ENCODE data around the gene PPM1B.
"Not testable (repeated sequence)": the region's sequence is repeated elsewhere in the genome, so short reads cannot be mapped to it uniquely, and the experiment has no call there.

The PPM1B gene

DNA sequence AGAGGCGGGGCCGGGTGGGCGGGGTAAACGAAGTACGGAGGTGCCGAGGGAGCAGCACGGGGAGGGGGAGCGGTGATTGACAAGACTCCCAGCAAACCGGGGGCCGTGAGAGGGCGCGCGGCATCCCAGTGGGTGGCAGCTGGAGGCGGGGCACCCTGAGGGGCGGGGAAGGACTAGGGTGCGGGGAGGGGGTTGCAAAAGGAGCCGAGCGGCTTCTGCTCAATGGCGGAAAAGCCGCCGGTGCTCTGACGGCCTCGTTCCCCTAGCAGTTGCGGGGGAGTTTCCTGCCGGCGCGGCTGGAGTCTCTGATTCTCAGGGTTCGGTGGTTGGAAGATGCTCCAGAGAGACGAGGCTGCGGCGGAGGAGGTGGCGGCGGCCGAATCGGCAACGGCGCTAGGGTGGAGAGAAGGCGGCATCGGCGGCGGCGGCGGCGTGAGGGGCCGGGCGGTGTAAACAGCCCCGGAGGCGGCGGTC is at the start of gene PPM1B:
TSS of gene PPM1B (plus strand) at position 195 of the 474 bp plus-strand sequence. CDS start 32,325 bp downstream, outside the sequence.
- peak; percentile 98 for DNase-seq

- no peak for DNase-seq
Measured at GRCh38 chr2:44119878-44120277, 48.8 kb upstream of the PPM1B start.

GRCh38 chr2:44120428-44120827 is 48.2 kb upstream of the PPM1B start:
- DNase-seq, result peak; percentile 15

- DNase-seq, result no peak
Measured at GRCh38 chr2:44121899-44122298, 46.8 kb upstream of the PPM1B start.

DNA sequence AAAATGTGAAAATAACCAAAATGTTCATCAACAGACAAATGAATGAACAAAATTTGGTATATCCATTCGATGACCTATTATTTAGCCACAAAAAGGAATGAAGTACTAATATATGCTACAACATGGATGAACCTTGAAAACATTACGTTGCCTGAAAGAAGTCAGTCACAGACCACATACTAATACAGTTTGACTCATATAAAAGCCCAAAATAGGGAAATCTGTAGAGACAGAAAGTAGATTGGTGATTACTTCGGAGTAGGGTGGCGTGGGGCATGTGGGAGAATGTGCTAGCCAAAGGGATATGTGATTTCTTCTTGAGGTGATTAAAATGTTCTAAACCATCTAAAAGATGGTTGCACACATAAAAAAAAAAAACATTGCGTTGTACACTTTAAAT is 44.2 kb upstream of the PPM1B start:
- DNase-seq, result no peak

DNA sequence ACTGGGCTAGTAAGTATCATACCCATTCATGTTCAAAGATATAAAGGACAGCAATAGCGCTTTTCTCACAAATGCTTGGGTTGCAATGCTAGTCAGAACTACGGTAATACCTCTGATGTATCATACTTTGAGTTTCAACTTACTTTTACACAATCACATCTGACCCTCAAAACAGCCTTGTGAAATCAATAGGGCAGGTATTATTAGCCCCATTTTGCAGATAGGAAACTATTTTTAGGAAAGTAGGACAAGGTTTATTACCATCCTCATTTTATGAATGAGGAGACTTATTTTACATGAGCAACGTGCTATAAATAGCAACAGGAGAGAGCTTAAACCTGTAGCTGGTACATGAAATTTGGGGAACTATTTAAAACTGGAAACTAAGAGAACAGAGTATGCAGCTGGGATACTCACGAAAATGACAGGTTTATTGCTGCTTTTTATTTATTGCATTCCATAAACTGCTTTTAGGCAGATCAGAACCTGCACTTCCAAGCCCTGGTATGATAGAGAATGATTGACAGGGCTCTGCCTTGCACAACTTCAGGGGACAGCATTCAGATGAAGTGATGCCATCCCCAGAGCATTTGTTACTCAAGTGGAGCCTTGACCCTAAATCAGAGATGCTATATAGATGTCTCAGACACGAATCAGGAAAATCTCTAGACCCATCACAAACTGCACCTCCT is 42.4 kb upstream of the PPM1B start:
- no peak for DNase-seq

GRCh38 chr2:44130441-44130840 is 38.2 kb upstream of the PPM1B start:
- no peak for DNase-seq

DNA sequence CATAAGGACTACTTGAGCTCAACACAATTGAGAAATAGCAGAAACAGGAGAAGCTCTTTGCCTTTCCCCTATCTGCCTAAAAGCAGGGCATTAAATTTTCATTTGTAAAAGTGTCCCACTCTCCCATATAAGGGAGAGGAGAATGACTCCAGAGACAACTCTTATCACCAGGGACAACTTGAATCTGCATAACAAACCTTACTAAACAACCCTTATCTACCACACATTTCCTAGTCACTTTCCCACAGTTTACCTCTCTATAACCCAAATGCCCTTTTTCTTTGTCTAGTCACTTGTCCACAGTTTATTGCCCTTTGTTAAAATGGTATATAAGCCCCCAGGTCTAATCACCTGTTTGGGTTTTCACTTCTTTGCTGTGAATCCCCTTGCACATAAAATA is 37.5 kb upstream of the PPM1B start:
- no peak for DNase-seq

- not testable (repeated sequence) for DNase-seq
Measured at GRCh38 chr2:44133602-44134001, 35.1 kb upstream of the PPM1B start.

GRCh38 chr2:44134848-44135247 is 33.8 kb upstream of the PPM1B start:
- DNase-seq, result no peak

DNA sequence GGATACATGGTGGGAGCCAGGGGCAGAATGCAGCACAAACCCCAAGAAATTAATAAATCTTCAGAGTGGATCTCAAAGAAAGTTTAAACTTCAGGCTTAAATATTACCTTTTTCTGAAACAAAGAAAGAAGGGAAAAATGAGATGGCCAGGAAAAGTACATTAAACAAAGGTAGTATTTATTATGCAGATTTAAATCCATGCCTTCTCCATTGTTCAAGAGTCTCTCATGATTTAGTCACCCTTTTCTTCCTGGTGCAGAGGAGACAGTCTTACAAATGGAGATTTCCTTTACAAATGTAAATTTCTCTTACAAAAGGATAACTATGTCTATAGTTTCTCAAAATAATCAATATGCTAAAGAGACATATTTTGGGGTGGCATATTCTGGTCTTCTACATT is 33.4 kb upstream of the PPM1B start:
- no peak for DNase-seq

GRCh38 chr2:44135771-44136170 is 32.9 kb upstream of the PPM1B start:
- DNase-seq, result no peak

DNA sequence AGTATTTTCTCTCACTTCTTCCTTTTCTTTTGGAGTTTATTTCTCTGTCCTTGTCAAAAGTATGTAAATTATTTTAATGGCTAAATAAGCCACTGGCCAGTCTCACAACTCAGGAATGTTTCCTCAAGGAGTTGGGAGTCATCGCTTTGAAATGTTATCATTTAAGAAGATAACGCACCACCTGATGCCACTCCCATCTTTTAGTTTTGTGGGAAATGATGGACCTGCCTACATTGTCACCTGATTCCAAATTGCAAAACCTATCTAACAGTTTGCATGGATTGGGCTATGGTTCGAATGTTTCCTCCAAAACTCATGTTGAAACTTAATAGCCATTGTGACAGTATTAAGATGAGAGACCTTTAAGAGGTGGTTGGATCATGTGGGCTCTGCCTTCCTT is 32.4 kb upstream of the PPM1B start:
- DNase-seq, result no peak

- no peak for DNase-seq
Measured at GRCh38 chr2:44137048-44137447, 31.6 kb upstream of the PPM1B start.

- no peak for DNase-seq
Measured at GRCh38 chr2:44137872-44138551, 30.7 kb upstream of the PPM1B start.

DNA sequence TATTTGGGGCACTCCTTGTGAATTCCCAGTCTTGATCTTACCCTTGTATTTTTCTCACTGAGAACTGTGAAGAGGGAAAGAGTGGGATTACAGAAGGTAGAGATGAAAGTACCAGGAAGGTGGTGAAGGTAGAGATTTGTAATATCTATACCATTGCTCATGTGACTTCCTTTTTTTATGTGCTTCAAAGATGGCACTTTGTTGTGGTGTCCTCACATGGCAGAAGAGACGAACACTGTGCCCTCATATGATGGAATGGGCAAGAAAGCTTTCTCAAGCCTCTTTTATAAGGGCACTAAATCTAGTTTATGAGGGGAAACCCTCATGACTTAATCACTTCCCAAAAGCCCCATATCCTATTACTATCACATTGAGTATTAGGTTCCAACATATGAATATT is 28.9 kb upstream of the PPM1B start:
- DNase-seq, result no peak

GRCh38 chr2:44142306-44142705 is 26.4 kb upstream of the PPM1B start:
- DNase-seq, result no peak

GRCh38 chr2:44143701-44144100 is 25.0 kb upstream of the PPM1B start:
- no peak for DNase-seq

DNA sequence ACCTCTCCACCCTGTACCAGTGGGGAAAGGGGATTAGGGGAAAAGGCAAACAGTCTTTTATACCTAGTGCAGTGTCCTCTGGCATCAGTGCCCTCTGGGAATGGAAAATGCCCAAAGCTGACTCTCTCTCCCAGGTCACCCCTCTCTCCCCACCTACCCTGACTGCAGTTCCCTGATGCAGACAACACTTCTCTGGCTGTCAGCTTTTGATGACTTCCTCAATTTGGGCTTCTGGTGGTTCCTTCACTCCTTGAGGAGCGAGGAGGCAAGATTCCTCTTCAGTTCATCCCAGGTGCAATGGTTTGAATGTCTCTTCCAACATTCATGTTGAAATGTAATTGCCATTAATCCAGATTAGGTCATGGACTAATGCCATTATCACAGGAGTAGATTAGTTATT is 19.7 kb upstream of the PPM1B start:
- no peak for DNase-seq

DNA sequence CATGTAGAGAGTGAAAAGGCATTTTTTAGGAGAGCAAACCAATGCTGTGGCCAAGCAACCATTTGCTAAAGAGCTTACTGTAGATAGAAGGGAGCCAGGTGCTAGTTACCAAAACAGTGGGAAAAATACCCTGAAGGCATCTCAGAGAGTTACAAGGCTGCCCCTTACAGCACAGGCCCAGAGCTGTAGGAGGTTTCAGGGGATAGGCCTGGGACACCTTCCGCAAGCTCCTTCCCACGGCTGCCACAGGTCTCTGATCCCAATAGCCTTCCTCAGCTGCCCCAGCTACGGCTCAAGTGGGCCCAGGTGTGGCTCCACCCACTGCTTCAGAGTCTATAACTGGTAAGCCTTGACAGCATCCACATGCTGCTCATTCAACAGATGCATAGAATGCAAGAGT is 18.2 kb upstream of the PPM1B start:
- no peak for DNase-seq

- no peak for DNase-seq
Measured at GRCh38 chr2:44152865-44153669, 15.6 kb upstream of the PPM1B start.

DNA sequence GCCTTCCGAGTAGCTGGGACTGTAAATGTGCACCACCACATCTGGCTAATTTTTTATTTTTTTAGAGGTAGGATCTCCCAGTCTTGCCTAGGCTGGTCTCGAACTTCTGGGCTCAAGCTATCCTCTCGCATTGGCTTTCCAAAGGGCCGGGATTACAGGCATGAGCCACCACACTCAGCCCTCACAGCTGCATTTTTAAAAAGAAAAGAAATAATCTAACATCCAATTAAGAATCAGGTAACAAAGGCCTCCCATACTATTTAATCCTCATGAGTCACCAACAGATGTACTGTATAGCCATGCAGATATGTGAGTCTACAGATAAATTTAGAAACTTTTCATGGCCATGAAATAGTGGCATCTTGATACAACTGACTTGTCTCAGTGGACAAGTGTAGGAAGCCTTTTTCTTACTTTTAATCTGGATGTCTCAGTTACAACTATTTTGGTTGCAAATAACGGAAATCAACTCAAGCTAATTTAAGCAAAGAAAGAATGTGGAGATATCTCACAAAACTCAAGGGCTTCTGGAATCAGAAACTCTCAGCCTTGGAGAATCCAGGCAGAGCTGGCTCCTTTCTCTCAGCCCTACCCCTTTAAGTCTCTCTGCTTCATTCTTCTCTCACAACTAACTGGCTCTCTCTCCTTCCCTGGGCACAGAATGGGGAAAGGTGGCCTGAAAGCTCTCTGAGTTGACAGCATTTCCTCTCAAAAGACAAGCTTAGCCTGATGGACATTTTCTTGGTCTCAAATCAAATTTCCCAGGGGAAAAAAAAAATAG is 12.8 kb upstream of the PPM1B start:
- DNase-seq, result no peak

GRCh38 chr2:44163777-44164176 is 4.9 kb upstream of the PPM1B start:
- no peak for DNase-seq

All from activated T-cell treated with anti-CD3 and anti-CD28 coated beads for 4 hours (primary cell).